ENCODE results near the gene NAV3. TPM values are rescaled to one million over a fixed set of nuclear protein-coding genes. Genes with fewer than 3 reads are reported as not detected.

The NAV3 gene
- total and polyA plus RNA-seq, 11 donors: 1.1 to 18.0 (median 5.8) TPM

DNA sequence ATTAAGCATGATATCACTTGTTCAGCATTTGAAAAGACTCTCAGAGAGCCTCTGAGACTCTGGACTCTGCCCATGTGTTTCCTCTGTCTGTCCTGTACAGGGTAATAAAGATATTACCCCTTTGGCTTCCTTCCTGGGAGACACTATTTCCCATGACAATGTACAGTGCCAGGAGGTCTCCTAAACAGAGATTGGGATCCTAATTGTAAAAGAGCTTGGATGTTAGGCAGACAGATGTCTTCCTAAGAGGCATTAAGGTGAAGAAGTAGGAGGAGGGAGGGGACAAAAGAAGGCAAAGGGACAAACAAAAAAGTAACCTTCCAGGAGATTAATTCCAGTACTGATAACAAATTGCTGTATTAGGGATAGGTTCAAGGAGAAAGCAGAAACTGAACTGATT, 45.5 kb upstream of the NAV3 start:
- Histone ChIP-seq H3K27me3 (no peaks in the 10 kb centered on the region), H3K36me3 (no peaks in the 10 kb centered on the region), H3K27ac (no peak overlapping the region), H3K9me3 (no peaks in the 10 kb centered on the region), H3K4me1 (peaks cover 0 to 22% (median 3%) of the 10 kb centered on the region in 12 donors), H3K4me3 (no peak overlapping the region)
- intact Hi-C loops (cut with DNase I): no loop called here
- TF ChIP-seq POLR2A (IDR thresholded peaks at IDR 0.05) (no peak), CTCF (IDR thresholded peaks at IDR 0.05) (no peak)
- DNase-seq (no peak), ATAC-seq (no peak)

GRCh38 chr12:77786675-77787074, 44.0 kb upstream of the NAV3 start:
- TF ChIP-seq POLR2A (IDR thresholded peaks at IDR 0.05) (no peak), CTCF (IDR thresholded peaks at IDR 0.05) (no peak)
- Histone ChIP-seq H3K27me3 (no peaks in the 10 kb centered on the region), H3K36me3 (no peaks in the 10 kb centered on the region), H3K4me3 (no peak overlapping the region), H3K27ac (no peak overlapping the region), H3K4me1 (peaks cover 0 to 22% (median 3%) of the 10 kb centered on the region in 12 donors), H3K9me3 (no peaks in the 10 kb centered on the region)
- intact Hi-C loops (cut with DNase I): no loop called here
- DNase-seq: no peak
- WGBS, 4 donors: 61 to 72% (median 66%) methylated on average over 5 of the region's 5 CpGs
- ATAC-seq: peak in 1 of 4 donors; percentile 69

DNA sequence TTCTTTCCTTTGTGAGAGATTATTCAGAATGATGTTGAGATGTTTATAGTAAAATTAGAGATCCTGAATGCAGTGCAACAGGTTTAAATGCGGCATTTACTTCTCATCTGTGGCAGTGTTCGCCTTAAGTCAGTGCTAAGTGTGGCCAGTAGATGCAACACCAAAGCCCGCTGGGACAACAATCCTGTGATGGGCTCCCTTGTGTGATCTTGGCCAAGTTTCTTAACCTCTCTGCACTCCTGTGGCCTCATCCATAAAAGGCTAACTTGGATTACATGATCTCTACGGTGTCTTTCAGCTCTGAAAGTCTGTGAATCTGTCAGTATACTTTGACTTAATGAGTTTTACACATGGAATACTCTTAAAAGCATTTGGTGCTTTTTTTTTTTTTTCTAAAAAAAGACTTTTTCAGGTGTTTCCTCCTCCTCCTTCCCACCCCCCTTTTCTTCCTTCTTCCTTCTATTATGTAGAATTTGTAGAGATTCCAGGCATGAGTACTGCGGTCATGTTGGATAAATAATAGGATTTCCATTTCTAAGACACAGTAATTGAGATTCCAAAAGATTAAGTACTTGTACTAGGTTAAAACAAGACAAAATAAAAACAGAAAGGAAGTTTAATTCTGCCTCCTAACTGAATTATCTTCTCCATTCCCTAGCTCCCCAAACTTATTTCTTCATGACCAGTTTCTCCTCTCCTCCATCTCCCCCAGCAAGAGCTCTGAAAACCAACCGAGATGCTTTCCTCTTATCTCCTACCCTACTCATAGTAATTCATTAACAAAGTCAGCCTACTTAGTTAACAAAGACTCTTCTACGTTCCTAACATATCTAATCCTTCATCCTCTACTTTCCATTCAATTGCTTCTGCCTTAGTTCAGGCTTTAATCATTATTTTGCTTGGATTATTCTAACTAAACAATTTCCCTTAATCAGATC, 42.2 kb upstream of the NAV3 start:
- TF ChIP-seq POLR2A (IDR thresholded peaks at IDR 0.05): no peak
- DNase-seq: no peak
- Histone ChIP-seq H3K4me3 (no peak overlapping the region), H3K27ac (peak overlapping the region in 2 of 12 donors; percentile 15 to 19), H3K27me3 (no peaks in the 10 kb centered on the region), H3K4me1 (peaks cover 0 to 20% (median 0%) of the 10 kb centered on the region in 12 donors), H3K9me3 (no peaks in the 10 kb centered on the region), H3K36me3 (no peaks in the 10 kb centered on the region)
- ATAC-seq: peak in 1 of 4 donors; percentile 48
- intact Hi-C loops (cut with DNase I): no loop called here
- 45 to 56% (median 52%) methylated on average over 7 of the region's 7 CpGs for WGBS, 4 donors

- no peaks in the 10 kb centered on the region for H3K36me3 ChIP-seq
- no peak for ATAC-seq
- no peak overlapping the region for H3K27ac ChIP-seq
- no peak for DNase-seq
- WGBS, 4 donors: 78 to 88% (median 81%) methylated on average over 3 of the region's 3 CpGs
- H3K27me3 ChIP-seq: no peaks in the 10 kb centered on the region
- H3K4me3 ChIP-seq: no peak overlapping the region
- TF ChIP-seq POLR2A (IDR thresholded peaks at IDR 0.05) (no peak), CTCF (IDR thresholded peaks at IDR 0.05) (no peak)
- intact Hi-C loops (cut with DNase I): no loop called here
- no peaks in the 10 kb centered on the region for H3K4me1 ChIP-seq
- no peaks in the 10 kb centered on the region for H3K9me3 ChIP-seq
Measured at GRCh38 chr12:77795699-77796098, 35.0 kb upstream of the NAV3 start.
